Smooth muscle cell (in vitro differentiated cells): Measurements from ENCODE around the gene CACNB4. TPM values are rescaled to one million over a fixed set of nuclear protein-coding genes. Genes with fewer than 3 reads are reported as not detected.

Experiments used
- DNase-seq: peaks from one replicate; lab custom pipeline; 2025; ENCODE audit not compliant: unreplicated experiment; lab: John Stamatoyannopoulos, UW
- H2AFZ ChIP-seq: fragments of 200-600 bp; sonication (generic); 2 replicates; pipeline ENCODE4 v1.6.0; 2016; ENCODE audit warnings: antibody characterized with exemption, low read depth, mild to moderate bottlenecking
- H3F3A ChIP-seq: fragments of 200-600 bp; sonication (generic); 2 replicates; pipeline ENCODE4 v1.6.0; 2017; ENCODE audit warnings: antibody characterized with exemption, low read depth
- H3K27ac ChIP-seq: fragments of 200-600 bp; sonication (generic); 2 replicates; pipeline ENCODE4 v1.5.1; 2016; ENCODE audit warnings: low read depth, mild to moderate bottlenecking
- H3K27me3 ChIP-seq: fragments of 200-600 bp; sonication (generic); 2 replicates; pipeline ENCODE4 v1.6.1; 2016; ENCODE audit warnings: low read depth, mild to moderate bottlenecking
- H3K36me3 ChIP-seq: fragments of 200-600 bp; sonication (generic); 2 replicates; pipeline ENCODE4 v1.5.1; 2016; ENCODE audit warnings: low read depth
- H3K4me1 ChIP-seq: fragments of 200-600 bp; sonication (generic); 2 replicates; pipeline ENCODE4 v1.5.1; 2016; ENCODE audit warnings: low read depth
- H3K4me2 ChIP-seq: fragments of 200-600 bp; sonication (generic); 2 replicates; pipeline ENCODE4 v1.6.0; 2016; ENCODE audit warnings: mild to moderate bottlenecking
- H3K4me3 ChIP-seq: fragments of 200-600 bp; sonication (generic); 2 replicates; pipeline ENCODE4 v1.5.1; 2016; ENCODE audit warnings: mild to moderate bottlenecking
- H3K79me2 ChIP-seq: fragments of 200-600 bp; sonication (generic); 2 replicates; pipeline ENCODE4 v1.6.0; 2016; ENCODE audit warnings: low read depth, mild to moderate bottlenecking
- H3K9ac ChIP-seq: fragments of 200-600 bp; sonication (generic); 2 replicates; pipeline ENCODE4 v1.6.0; 2016; ENCODE audit warnings: low read depth
- H3K9me3 ChIP-seq: fragments of 200-600 bp; sonication (generic); replicated peaks from 2 replicates; pipeline ENCODE4 v1.5.1; 2016; ENCODE audit warnings: low read depth
- H4K20me1 ChIP-seq: fragments of 200-600 bp; sonication (generic); 2 replicates; pipeline ENCODE4 v1.6.0; 2016; ENCODE audit warnings: low read depth
- WGBS: methylation state at CpG from one replicate; pipeline ENCODE4 v1.1.7; 2016; ENCODE audit warnings: low lambda C conversion rate; 5-methylcytosine and 5-hydroxymethylcytosine counted together
- polyA plus RNA-seq: library from polyadenylated mRNA; unstranded; fragments of >200 nt; fragmentation: Nextera tagmentation; extraction: Ambion mirVana; gene quantifications from 2 replicates; pipeline ENCODE4 v1.2.1, GENCODE V29; 2016
- total RNA-seq: library from RNA; depleted of rRNA; stranded (reverse); fragments of >200 nt; gene quantifications from 2 replicates; pipeline ENCODE4 v1.2.3, GENCODE V29; 2014
- TF ChIP-seq, protein P1 (sequence below): fragments of 200-600 bp; sonication (generic); IDR thresholded peaks from 2 replicates; pipeline ENCODE4 v1.5.1; 2017; ENCODE audit warnings: borderline replicate concordance, mild to moderate bottlenecking, antibody characterized with exemption; ENCODE audit not compliant: insufficient read depth, poor library complexity, severe bottlenecking

The CACNB4 gene
- total and polyA plus RNA-seq, 2 experiments from 2014 or later, result 0.06 to 1.4 TPM

DNA sequence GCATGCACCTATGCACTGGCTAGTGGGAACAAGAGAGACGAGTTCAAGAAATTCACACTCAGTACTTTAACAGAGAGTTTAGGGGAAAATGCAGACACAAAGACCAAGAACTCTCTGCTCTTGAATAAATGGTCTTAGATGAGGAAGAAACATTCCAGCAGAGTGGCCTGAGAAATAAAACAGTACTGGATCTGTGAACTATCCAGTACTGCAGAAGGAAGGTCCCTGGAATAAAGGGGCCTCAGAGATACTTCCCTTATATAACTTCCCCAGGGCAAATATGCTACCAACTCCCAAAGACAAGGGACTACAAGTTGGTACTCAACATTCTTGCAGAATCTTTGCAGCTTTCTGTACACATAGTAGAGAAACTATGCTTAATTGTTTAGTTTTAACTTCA lies 199.7 kb downstream of the CACNB4 start:
- Histone ChIP-seq H3K4me2 (no peak overlapping the region), H4K20me1 (no peaks in the 10 kb centered on the region), H3K9ac (no peak overlapping the region), H2AFZ (no peak overlapping the region), H3F3A (no peaks in the 10 kb centered on the region), H3K36me3 (no peaks in the 10 kb centered on the region), H3K4me1 (no peaks in the 10 kb centered on the region), H3K27me3 (no peaks in the 10 kb centered on the region), H3K79me2 (no peaks in the 10 kb centered on the region), H3K9me3 (no peaks in the 10 kb centered on the region), H3K4me3 (no peak overlapping the region), H3K27ac (no peak overlapping the region)
- WGBS, result 84% methylated on average over 1 of the region's 1 CpG
- no peak for DNase-seq
- TF ChIP-seq, protein P1, sequence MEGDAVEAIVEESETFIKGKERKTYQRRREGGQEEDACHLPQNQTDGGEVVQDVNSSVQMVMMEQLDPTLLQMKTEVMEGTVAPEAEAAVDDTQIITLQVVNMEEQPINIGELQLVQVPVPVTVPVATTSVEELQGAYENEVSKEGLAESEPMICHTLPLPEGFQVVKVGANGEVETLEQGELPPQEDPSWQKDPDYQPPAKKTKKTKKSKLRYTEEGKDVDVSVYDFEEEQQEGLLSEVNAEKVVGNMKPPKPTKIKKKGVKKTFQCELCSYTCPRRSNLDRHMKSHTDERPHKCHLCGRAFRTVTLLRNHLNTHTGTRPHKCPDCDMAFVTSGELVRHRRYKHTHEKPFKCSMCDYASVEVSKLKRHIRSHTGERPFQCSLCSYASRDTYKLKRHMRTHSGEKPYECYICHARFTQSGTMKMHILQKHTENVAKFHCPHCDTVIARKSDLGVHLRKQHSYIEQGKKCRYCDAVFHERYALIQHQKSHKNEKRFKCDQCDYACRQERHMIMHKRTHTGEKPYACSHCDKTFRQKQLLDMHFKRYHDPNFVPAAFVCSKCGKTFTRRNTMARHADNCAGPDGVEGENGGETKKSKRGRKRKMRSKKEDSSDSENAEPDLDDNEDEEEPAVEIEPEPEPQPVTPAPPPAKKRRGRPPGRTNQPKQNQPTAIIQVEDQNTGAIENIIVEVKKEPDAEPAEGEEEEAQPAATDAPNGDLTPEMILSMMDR, result no peak

DNA sequence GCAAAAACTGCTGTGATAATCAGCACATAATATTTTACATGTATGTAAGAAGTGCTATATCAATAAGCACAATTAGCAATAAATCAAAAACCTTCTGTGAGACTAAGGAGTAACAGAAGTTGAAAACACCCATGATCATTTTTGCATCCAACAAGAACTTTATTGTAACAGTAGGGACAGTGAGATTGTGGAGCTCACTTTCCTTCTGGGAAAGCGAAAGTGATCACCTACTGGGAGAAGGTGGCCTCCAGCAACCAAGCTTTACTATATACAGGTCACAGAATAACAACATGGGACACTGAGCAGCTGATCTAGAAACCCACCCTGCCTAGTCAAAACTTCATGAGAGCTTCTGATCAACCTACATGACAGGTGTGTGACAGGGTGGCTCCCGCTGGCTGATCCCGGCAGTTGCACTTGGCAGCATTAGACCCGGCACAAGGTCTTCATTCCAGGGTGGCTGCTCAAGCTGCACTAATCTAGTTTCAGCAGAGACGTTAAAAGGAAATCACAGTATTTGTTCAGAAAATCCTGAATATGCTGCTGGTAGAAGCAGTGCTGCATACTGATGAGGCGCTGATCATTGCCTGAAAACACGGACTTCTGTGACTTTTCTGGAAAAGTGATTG lies 207.2 kb downstream of the CACNB4 start:
- H2AFZ ChIP-seq, result no peak overlapping the region
- H3K79me2 ChIP-seq, result no peaks in the 10 kb centered on the region
- H3K4me2 ChIP-seq, result no peak overlapping the region
- no peak overlapping the region for H3K27ac ChIP-seq
- DNase-seq, result no peak
- H3K4me3 ChIP-seq, result no peak overlapping the region
- 73% methylated on average over 7 of the region's 7 CpGs for WGBS
- no peaks in the 10 kb centered on the region for H3K9me3 ChIP-seq
- no peaks in the 10 kb centered on the region for H3K4me1 ChIP-seq
- no peaks in the 10 kb centered on the region for H3F3A ChIP-seq
- H3K36me3 ChIP-seq, result no peaks in the 10 kb centered on the region
- TF ChIP-seq, protein P1, result no peak
- H3K27me3 ChIP-seq, result no peaks in the 10 kb centered on the region
- no peaks in the 10 kb centered on the region for H4K20me1 ChIP-seq
- H3K9ac ChIP-seq, result no peak overlapping the region

DNA sequence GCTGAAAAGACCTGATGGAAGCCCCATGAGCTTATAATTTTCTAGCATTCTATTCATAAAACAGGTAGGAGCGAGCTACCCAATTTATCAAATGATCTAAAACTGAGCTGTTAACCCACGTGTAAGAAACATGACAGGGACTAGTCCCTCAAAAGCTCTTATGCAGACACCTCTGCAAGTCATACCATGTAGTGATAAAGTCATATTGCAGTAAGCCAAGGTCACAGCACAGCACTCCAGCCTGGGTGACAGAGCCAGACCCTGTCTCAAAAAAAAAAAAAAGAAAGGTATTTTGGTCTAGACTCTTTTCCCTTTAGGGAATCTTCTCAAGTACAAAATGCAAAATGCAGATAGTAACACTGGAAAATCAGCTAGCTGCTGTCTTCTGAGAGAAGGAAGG lies 211.7 kb downstream of the CACNB4 start:
- Histone ChIP-seq H3K36me3 (no peaks in the 10 kb centered on the region), H4K20me1 (no peaks in the 10 kb centered on the region), H3K79me2 (no peaks in the 10 kb centered on the region), H3K4me1 (no peaks in the 10 kb centered on the region), H3K9ac (no peak overlapping the region), H3K4me2 (no peak overlapping the region), H3K27ac (no peak overlapping the region), H3K9me3 (no peaks in the 10 kb centered on the region), H3K27me3 (no peaks in the 10 kb centered on the region), H3K4me3 (no peak overlapping the region), H2AFZ (no peak overlapping the region), H3F3A (no peaks in the 10 kb centered on the region)
- 75% methylated on average over 2 of the region's 2 CpGs for WGBS
- TF ChIP-seq, protein P1, result no peak
- DNase-seq, result no peak

DNA sequence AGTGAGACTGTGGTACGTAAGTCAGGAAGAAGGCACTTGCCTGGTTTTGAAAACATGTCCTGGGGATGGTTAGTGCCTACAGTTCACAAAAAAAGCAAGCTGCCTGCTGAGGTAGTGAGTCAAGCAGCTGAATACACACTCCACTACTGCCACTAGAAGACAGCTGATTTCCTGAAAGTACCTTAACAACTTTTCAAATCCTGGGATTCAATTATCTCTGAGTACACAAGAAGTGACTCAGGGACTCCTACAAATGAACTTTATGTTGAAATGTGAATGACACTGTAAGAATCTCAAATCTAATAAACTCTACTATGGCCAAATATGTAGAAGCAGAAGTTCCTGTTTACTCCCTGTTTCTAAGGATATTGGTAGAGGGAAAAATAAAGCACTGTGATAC lies 212.6 kb downstream of the CACNB4 start:
- Histone ChIP-seq H3K79me2 (no peaks in the 10 kb centered on the region), H2AFZ (no peak overlapping the region), H4K20me1 (no peaks in the 10 kb centered on the region), H3F3A (no peaks in the 10 kb centered on the region), H3K4me3 (no peak overlapping the region), H3K27me3 (no peaks in the 10 kb centered on the region), H3K9ac (no peak overlapping the region), H3K4me2 (no peak overlapping the region), H3K4me1 (no peaks in the 10 kb centered on the region), H3K27ac (peak overlapping the region; percentile 23), H3K36me3 (no peaks in the 10 kb centered on the region), H3K9me3 (no peaks in the 10 kb centered on the region)
- DNase-seq, result no peak
- TF ChIP-seq, protein P1, result no peak
- 48% methylated on average over 1 of the region's 1 CpG for WGBS
